Mesodermal cell (in vitro differentiated cells): Measurements from ENCODE around the gene FIZ1.

ENCODE experiments used
- H3K27ac ChIP-seq: 2 replicates; pipeline ENCODE4 v1.7.0; 2013; ENCODE audit warnings: mild to moderate bottlenecking, low read depth, low read length, moderate library complexity; ENCODE audit not compliant: severe bottlenecking
- H3K36me3 ChIP-seq: 2 replicates; pipeline ENCODE4 v1.7.1; 2013; ENCODE audit warnings: mild to moderate bottlenecking, low read length, moderate library complexity; ENCODE audit not compliant: control insufficient read depth, insufficient read depth
- H3K4me1 ChIP-seq: one replicate; pipeline ENCODE4 v1.7.1; 2013; ENCODE audit warnings: mild to moderate bottlenecking, low read length; ENCODE audit not compliant: insufficient read depth, control insufficient read depth, poor library complexity, severe bottlenecking
- H3K4me3 ChIP-seq: 2 replicates; pipeline ENCODE4 v1.7.0; 2013; ENCODE audit warnings: low read length, control low read depth, mild to moderate bottlenecking; ENCODE audit not compliant: insufficient read depth, poor library complexity, severe bottlenecking; ENCODE audit errors: extremely low read depth
- H3K9me3 ChIP-seq: 2 replicates; pipeline ENCODE4 v1.7.1; 2013; ENCODE audit warnings: mild to moderate bottlenecking, low read length, moderate library complexity; ENCODE audit not compliant: control insufficient read depth
- WGBS, 2 experiments: methylation state at CpG; one replicate each; pipeline ENCODE4 v1.1.5; 2013; ENCODE audit warnings: missing lambda C conversion rate in 2 of 2; ENCODE audit not compliant: insufficient coverage in 2 of 2; 5-methylcytosine and 5-hydroxymethylcytosine counted together

FIZ1 gene

DNA sequence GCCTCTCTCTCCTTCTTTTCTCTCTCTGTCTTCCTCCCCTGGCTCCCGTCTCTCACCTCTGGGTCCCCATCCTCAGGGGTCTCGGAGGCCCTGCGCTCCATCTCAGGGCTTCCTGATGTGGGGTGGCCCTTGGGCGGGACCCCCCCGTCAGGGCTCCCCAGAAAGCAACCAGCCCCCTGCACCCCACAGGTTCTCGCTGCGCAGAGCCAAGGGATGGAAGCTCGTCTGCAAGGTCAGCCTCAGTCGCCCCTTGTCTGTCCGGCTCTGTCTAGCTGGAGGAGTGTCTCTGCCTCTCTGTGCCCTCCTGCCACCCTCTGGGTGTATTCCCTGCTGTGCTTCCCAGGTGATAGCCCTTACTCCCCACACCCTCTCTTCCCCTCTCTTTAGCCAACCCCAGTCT lies 53.9 kb downstream of the FIZ1 start, which contains the start of gene SBK3:
Gene SBK3 (minus strand): TSS at position 101 of the 400 bp plus-strand sequence. CDS start 0 bp downstream, at position 101.
- H3K9me3 ChIP-seq, result no peaks in the 10 kb centered on the region
- 88 to 89% methylated on average over 8 to 10 of the region's 10 CpGs for WGBS, 2 experiments
- H3K4me3 ChIP-seq, result no peak within 1 kb of the TSS
- no peaks in the 10 kb centered on the region for H3K36me3 ChIP-seq
- H3K4me1 ChIP-seq, result peaks cover 22% of the 10 kb centered on the region
- H3K27ac ChIP-seq, result no peak within 1 kb of the TSS

GRCh38 chr19:55544776-55545439 lies 54.4 kb downstream of the FIZ1 start:
- peaks cover 22% of the 10 kb centered on the region for H3K4me1 ChIP-seq
- WGBS, 2 experiments, result 73 to 74% methylated on average over 19 to 21 of the region's 23 CpGs

DNA sequence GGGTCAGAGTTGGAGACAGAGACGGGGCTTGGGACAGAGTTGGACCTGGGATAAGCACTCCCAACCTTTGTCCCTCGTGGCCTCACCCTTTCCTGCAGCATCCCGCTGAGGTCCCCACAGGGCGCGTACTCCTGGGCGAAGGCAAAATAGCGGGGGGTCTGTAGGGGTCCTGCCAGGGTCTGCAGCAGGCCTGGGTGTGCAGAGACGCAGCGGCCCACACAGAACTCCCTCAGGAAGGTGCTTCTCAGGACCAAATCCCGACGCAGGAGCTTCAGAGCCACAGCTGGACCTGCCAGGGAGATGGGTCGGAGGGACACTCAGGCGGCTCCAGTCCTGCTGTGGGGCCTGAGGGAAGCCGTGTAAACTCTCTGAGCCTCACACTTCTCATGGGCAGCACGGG lies 55.3 kb downstream of the FIZ1 start:
- H3K4me1 ChIP-seq, result peaks cover 22% of the 10 kb centered on the region
- H3K27ac ChIP-seq, result no peak overlapping the region
- H3K9me3 ChIP-seq, result no peaks in the 10 kb centered on the region
- no peak overlapping the region for H3K4me3 ChIP-seq
- H3K36me3 ChIP-seq, result no peaks in the 10 kb centered on the region
- 90 to 91% methylated on average over 12 of the region's 15 CpGs for WGBS, 2 experiments

More at GRCh38 chr19:55544776-55545439, 54.4 kb downstream of the FIZ1 start:
- H3K9me3 ChIP-seq, result no peaks in the 10 kb centered on the region
- no peak overlapping the region for H3K4me3 ChIP-seq
- no peaks in the 10 kb centered on the region for H3K36me3 ChIP-seq
- no peak overlapping the region for H3K27ac ChIP-seq

DNA sequence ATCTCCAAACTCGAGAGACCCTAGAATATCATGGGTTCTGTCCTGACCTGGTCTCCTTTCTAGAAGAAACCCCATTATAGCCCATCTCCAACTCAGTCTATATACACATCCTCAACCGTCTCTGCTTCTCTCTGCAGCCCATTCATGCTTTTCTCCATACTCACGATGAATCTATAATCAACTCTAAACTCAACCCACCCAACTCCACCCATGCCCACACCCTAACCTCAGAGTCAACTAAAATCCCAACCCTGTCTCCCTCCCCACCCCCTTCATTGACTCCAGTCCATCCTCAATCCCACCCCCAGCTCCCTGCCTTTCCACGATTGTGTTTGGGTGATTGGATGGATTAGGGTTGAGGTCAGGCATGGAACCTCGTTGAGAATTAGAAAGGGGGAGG lies 55.8 kb downstream of the FIZ1 start:
- Histone ChIP-seq H3K36me3 (no peaks in the 10 kb centered on the region), H3K4me1 (peaks cover 22% of the 10 kb centered on the region), H3K9me3 (no peaks in the 10 kb centered on the region), H3K4me3 (no peak overlapping the region), H3K27ac (no peak overlapping the region)
- 93 to 98% methylated on average over 2 to 4 of the region's 5 CpGs for WGBS, 2 experiments

- WGBS, 2 experiments, result 81 to 86% methylated on average over 4 to 7 of the region's 7 CpGs
- Histone ChIP-seq H3K36me3 (no peaks in the 10 kb centered on the region), H3K9me3 (no peaks in the 10 kb centered on the region), H3K4me1 (peaks cover 23% of the 10 kb centered on the region), H3K27ac (no peak overlapping the region), H3K4me3 (no peak overlapping the region)
Observed at GRCh38 chr19:55542292-55542855, 56.9 kb downstream of the FIZ1 start.
